Coronary artery (tissue), 2 donors: ENCODE data around the gene COMMD10.

Experiments used
- DNase-seq: peaks from one replicate; pipeline ENCODE4 v3.0.0-alpha.2; 2017; ENCODE audit warnings: low spot score
- H3K27ac ChIP-seq, 2 donors: fragments of 200-600 bp; sonication (generic); one replicate each; pipeline ENCODE4 v1.5.1; 2016 to 2019
- H3K4me3 ChIP-seq: fragments of 200-600 bp; sonication (generic); 2 replicates; pipeline ENCODE4 v1.5.1; 2016; ENCODE audit warnings: mild to moderate bottlenecking, moderate library complexity
- CTCF ChIP-seq: fragments of 200-600 bp; sonication (generic); IDR thresholded peaks from one replicate; pipeline ENCODE4 v1.5.1; 2019; ENCODE audit warnings: antibody characterized with exemption

COMMD10 gene

GRCh38 chr5:116152169-116152568 is 67.3 kb downstream of the COMMD10 start:
- Histone ChIP-seq H3K4me3 (no peak overlapping the region), H3K27ac (no peak overlapping the region)
- TF ChIP-seq CTCF = no peak
- no peak for DNase-seq

- Histone ChIP-seq H3K27ac (no peak overlapping the region), H3K4me3 (no peak overlapping the region)
- TF ChIP-seq CTCF = no peak
- no peak for DNase-seq
These were observed 68.9 kb downstream of the COMMD10 start for GRCh38 chr5:116153687-116154174.

- TF ChIP-seq CTCF = no peak
- Histone ChIP-seq H3K27ac (no peak overlapping the region), H3K4me3 (no peak overlapping the region)
- no peak for DNase-seq
These were observed 69.4 kb downstream of the COMMD10 start for GRCh38 chr5:116154252-116154651.

GRCh38 chr5:116154931-116155330 is 70.1 kb downstream of the COMMD10 start:
- TF ChIP-seq CTCF = no peak
- Histone ChIP-seq H3K27ac (no peak overlapping the region), H3K4me3 (no peak overlapping the region)
- DNase-seq = no peak

- Histone ChIP-seq H3K4me3 (no peak overlapping the region), H3K27ac (no peak overlapping the region)
- TF ChIP-seq CTCF = no peak
- no peak for DNase-seq
These were observed 73.1 kb downstream of the COMMD10 start for GRCh38 chr5:116157902-116158301.

- TF ChIP-seq CTCF = no peak
- Histone ChIP-seq H3K27ac (no peak overlapping the region), H3K4me3 (no peak overlapping the region)
- DNase-seq = no peak
These were observed 74.2 kb downstream of the COMMD10 start for GRCh38 chr5:116159006-116159405.

GRCh38 chr5:116174111-116174510 is 89.3 kb downstream of the COMMD10 start:
- DNase-seq = no peak
- Histone ChIP-seq H3K4me3 (no peak overlapping the region), H3K27ac (no peak overlapping the region)
- TF ChIP-seq CTCF = no peak
